ENCODE data around the gene DDX19B.

DNA sequence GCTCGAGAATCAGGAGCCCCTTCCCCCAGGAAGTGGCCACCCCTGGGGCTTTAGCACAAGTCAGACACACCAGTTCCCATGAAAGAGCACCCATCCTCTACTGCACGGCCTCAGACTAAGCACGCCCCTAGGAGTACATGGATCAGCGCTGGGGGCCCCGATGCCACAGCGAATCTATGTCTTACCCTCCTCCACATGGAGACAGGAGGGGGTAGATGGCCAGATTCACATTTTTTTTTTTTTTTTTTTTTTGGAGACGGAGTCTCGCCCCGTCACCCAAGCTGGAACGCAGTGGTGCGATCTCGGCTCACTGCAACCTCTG is 44.1 kb upstream of the DDX19B start:
- no peak for TF ChIP-seq EZH2 (IDR thresholded peaks at IDR 0.05)
- TF ChIP-seq CTCF (IDR thresholded peaks at IDR 0.05): no peak
- no peak for TF ChIP-seq EZH2phosphoT487 (IDR thresholded peaks at IDR 0.05)

Data from neural progenitor cell (in vitro differentiated cells).